Measurements from ENCODE around the gene OR4K17.

DNA sequence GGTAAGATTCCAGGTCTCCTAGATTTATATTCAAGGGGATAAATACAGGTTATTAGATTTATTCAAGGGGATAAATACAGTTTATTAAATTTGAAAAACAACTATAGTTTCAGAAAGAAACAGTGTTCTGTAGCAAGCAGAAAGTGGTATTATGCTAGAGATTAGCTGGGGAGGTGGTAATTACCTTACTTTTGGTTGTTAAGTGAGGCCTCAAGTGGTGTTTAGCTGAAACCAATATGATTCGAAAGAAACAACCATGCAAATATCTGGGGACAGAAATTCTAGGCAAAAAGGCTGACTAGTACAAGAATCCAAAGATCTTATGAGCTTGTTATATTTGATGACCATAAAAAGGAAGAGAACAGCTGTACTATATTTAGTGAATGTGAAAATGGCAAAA is 34.3 kb downstream of the OR4K17 start:
- TF ChIP-seq CTCF (conservative IDR thresholded peaks at IDR 0.05; ENCODE audit: low read length) (no peak), EZH2phosphoT487 (IDR thresholded peaks at IDR 0.05; ENCODE audit: borderline replicate concordance, low read depth, low read length) (no peak)

Data from OCI-LY7 (cell line).